ENCODE results near the gene YJEFN3. TPM values are rescaled to one million over a fixed set of nuclear protein-coding genes. Genes with fewer than 3 reads are reported as not detected.

Gene YJEFN3
- total RNA-seq, 1 experiment from 2014 or later = 6.1 TPM

DNA sequence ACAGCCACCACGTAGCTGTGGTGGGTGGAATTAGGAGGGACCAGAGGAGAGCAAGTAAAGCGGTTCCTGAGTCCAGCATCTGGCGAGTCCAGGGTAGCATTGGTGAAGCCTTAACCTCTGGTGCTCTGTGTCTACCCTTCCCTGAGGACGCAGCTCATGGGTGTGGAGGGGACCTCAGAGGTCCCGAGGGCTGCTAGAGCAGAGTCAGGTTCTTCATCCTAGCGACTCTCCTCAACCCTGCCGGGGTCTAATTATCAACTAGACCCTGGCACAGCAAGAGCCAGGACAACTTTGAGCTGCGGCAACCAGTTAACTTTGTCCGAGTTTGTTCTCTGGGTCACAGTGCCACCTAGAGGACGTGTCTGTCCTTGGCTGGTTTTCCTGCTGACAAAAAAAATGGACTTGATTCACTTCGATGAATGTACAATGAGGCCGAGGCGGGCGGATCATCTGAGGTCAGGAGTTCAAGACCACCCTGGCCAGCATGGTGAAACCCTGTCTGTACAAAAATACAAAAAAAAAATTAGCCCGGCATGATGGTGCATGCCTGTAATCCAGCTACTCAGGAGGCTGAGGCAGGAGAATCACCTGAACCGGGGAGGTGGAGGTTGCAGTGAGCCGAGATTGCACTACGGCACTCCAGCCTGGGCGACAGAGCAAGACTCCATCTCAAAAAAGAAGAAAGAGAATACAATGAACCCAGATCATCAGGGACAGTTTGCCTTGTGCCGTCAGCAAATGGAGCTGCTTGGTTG is 38.3 kb upstream of the YJEFN3 start:
- Histone ChIP-seq H3K9me3 (ENCODE audit: control insufficient read depth, insufficient read depth, low read depth, low read length) (no peaks in the 10 kb centered on the region), H3K27ac (ENCODE audit: low read length) (peak overlapping the region; percentile 79), H3K4me3 (ENCODE audit: low read depth in 2 of 2, low read length in 2 of 2) (peak overlapping the region in 1 of 2 experiments; percentile 23; a peak in 1 of 4 replicates), H3K27me3 (ENCODE audit: control insufficient read depth, insufficient read depth, low read length) (no peaks in the 10 kb centered on the region), H3K4me1 (ENCODE audit: control insufficient read depth, insufficient read depth, low read length) (peaks cover 35% of the 10 kb centered on the region), H3K36me3 (ENCODE audit: control insufficient read depth, insufficient read depth, low read length) (no peaks in the 10 kb centered on the region)
- peak; percentile 78 for ATAC-seq
- ChIA-PET POLR2A (no interaction called here), CTCF (interaction anchor here (0.8 to 1.1 kb wide), 2 partner anchors 11 to 126 kb away, joined by 3 to 4 read pairs; no protein-coding TSS in a partner anchor)
- no TSS peak for BruUV-seq (replicated peaks)
- TF ChIP-seq CTCF (IDR thresholded peaks at IDR 0.05) (peak; percentile 83; the same call in 1 of the 2 replicates), SIN3A (IDR thresholded peaks at IDR 0.05; ENCODE audit: borderline replicate concordance, insufficient read depth, low read depth, low read length) (no peak), TCF7L2 (IDR thresholded peaks at IDR 0.05; ENCODE audit: low read depth, low read length) (no peak), POLR2AphosphoS5 (IDR thresholded peaks at IDR 0.05; ENCODE audit: low read depth, low read length) (no peak)
- TF ChIP-seq, protein P1, sequence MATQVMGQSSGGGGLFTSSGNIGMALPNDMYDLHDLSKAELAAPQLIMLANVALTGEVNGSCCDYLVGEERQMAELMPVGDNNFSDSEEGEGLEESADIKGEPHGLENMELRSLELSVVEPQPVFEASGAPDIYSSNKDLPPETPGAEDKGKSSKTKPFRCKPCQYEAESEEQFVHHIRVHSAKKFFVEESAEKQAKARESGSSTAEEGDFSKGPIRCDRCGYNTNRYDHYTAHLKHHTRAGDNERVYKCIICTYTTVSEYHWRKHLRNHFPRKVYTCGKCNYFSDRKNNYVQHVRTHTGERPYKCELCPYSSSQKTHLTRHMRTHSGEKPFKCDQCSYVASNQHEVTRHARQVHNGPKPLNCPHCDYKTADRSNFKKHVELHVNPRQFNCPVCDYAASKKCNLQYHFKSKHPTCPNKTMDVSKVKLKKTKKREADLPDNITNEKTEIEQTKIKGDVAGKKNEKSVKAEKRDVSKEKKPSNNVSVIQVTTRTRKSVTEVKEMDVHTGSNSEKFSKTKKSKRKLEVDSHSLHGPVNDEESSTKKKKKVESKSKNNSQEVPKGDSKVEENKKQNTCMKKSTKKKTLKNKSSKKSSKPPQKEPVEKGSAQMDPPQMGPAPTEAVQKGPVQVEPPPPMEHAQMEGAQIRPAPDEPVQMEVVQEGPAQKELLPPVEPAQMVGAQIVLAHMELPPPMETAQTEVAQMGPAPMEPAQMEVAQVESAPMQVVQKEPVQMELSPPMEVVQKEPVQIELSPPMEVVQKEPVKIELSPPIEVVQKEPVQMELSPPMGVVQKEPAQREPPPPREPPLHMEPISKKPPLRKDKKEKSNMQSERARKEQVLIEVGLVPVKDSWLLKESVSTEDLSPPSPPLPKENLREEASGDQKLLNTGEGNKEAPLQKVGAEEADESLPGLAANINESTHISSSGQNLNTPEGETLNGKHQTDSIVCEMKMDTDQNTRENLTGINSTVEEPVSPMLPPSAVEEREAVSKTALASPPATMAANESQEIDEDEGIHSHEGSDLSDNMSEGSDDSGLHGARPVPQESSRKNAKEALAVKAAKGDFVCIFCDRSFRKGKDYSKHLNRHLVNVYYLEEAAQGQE (IDR thresholded peaks at IDR 0.05; ENCODE audit: insufficient read depth in 1 of 2, low read depth in 2 of 2, low read length in 1 of 2) = no peak
- peak; percentile 73 for DNase-seq (ENCODE audit: low read depth, low spot score)
- in situ Hi-C loops (cut with HindIII; ENCODE audit: low pct_unique_long_range_greater_than_20kb, low sequenced_read_pairs) (no loop called here), intact Hi-C loops (cut with micrococcal nuclease; ENCODE audit: unreplicated experiment) (no loop called here)

GRCh38 chr19:19491321-19492025 is 37.2 kb upstream of the YJEFN3 start:
- BruUV-seq (replicated peaks) = no TSS peak
- ChIA-PET CTCF (no interaction called here), POLR2A (interaction anchor here (0.5 kb wide), 1 partner anchor 113 kb away, joined by 3 read pairs; no protein-coding TSS in a partner anchor)
- H3K36me3 ChIP-seq (ENCODE audit: control insufficient read depth, insufficient read depth, low read length) = no peaks in the 10 kb centered on the region
- no peak for ATAC-seq
- H3K4me3 ChIP-seq (ENCODE audit: low read depth in 2 of 2, low read length in 2 of 2) = no peak overlapping the region
- no peak overlapping the region for H3K27ac ChIP-seq (ENCODE audit: low read length)
- H3K4me1 ChIP-seq (ENCODE audit: control insufficient read depth, insufficient read depth, low read length) = peaks cover 34% of the 10 kb centered on the region
- no peaks in the 10 kb centered on the region for H3K27me3 ChIP-seq (ENCODE audit: control insufficient read depth, insufficient read depth, low read length)
- in situ Hi-C loops (cut with HindIII; ENCODE audit: low pct_unique_long_range_greater_than_20kb, low sequenced_read_pairs) = no loop called here
- TF ChIP-seq, protein P1 (IDR thresholded peaks at IDR 0.05; ENCODE audit: insufficient read depth in 1 of 2, low read depth in 2 of 2, low read length in 1 of 2) = no peak
- H3K9me3 ChIP-seq (ENCODE audit: control insufficient read depth, insufficient read depth, low read depth, low read length) = no peaks in the 10 kb centered on the region
- no peak for DNase-seq (ENCODE audit: low read depth, low spot score)
- intact Hi-C loops (cut with micrococcal nuclease; ENCODE audit: unreplicated experiment) = no loop called here
